HEK293 (cell line): ENCODE results near the gene SH3RF1.

Experiments used
- HOXC10 ChIP-seq: sonication (generic); formaldehyde crosslinking; IDR thresholded peaks from 2 replicates; pipeline ENCODE4 v1.8.1; 2023; ENCODE audit warnings: mild to moderate bottlenecking, missing genetic modification reagents
- KLF16 ChIP-seq: fragments of 450-650 bp; formaldehyde crosslinking; IDR thresholded peaks from 2 replicates; pipeline ENCODE4 v1.5.1; 2017; ENCODE audit warnings: missing biosample characterization, missing genetic modification characterization
- KLF9 ChIP-seq: fragments of 450-650 bp; formaldehyde crosslinking; IDR thresholded peaks from 2 replicates; pipeline ENCODE4 v1.5.1; 2016; ENCODE audit warnings: missing biosample characterization, missing genetic modification characterization, low read depth
- MYNN ChIP-seq: fragments of 450-650 bp; formaldehyde crosslinking; IDR thresholded peaks from 2 replicates; pipeline ENCODE4 v1.5.1; 2016; ENCODE audit warnings: missing biosample characterization, missing genetic modification characterization, borderline replicate concordance
- RBAK ChIP-seq: fragments of 450-650 bp; formaldehyde crosslinking; IDR thresholded peaks from 2 replicates; pipeline ENCODE4 v1.5.1; 2016; ENCODE audit warnings: missing biosample characterization, missing genetic modification characterization
- ZBTB17 ChIP-seq: fragments of 450-650 bp; formaldehyde crosslinking; IDR thresholded peaks from 2 replicates; pipeline ENCODE4 v1.5.1; 2016; ENCODE audit warnings: missing biosample characterization, missing genetic modification characterization
- ZBTB7A ChIP-seq: fragments of 450-650 bp; formaldehyde crosslinking; IDR thresholded peaks from 2 replicates; pipeline ENCODE4 v1.5.1; 2016; ENCODE audit warnings: low read depth, missing biosample characterization, missing genetic modification characterization
- ZBTB8A ChIP-seq: fragments of 450-650 bp; formaldehyde crosslinking; IDR thresholded peaks from 2 replicates; pipeline ENCODE4 v1.5.1; 2016; ENCODE audit warnings: missing biosample characterization, missing genetic modification characterization
- ZNF138 ChIP-seq: fragments of 450-650 bp; formaldehyde crosslinking; IDR thresholded peaks from 2 replicates; pipeline ENCODE4 v1.5.1; 2016; ENCODE audit warnings: missing biosample characterization, missing genetic modification characterization, borderline replicate concordance
- ZNF169 ChIP-seq: fragments of 450-650 bp; formaldehyde crosslinking; IDR thresholded peaks from 2 replicates; pipeline ENCODE4 v1.5.1; 2016; ENCODE audit warnings: missing biosample characterization, missing genetic modification characterization
- ZNF223 ChIP-seq: fragments of 450-650 bp; formaldehyde crosslinking; IDR thresholded peaks from 2 replicates; pipeline ENCODE4 v1.5.1; 2016; ENCODE audit warnings: missing biosample characterization, missing genetic modification characterization
- ZNF302 ChIP-seq: fragments of 450-650 bp; formaldehyde crosslinking; IDR thresholded peaks from 2 replicates; pipeline ENCODE4 v1.5.1; 2016; ENCODE audit warnings: missing biosample characterization, missing genetic modification characterization, low read depth
- ZNF426 ChIP-seq: fragments of 450-650 bp; formaldehyde crosslinking; IDR thresholded peaks from 2 replicates; pipeline ENCODE4 v1.5.1; 2017; ENCODE audit warnings: missing biosample characterization, missing genetic modification characterization, mild to moderate bottlenecking, inconsistent platforms, moderate library complexity
- ZNF48 ChIP-seq: fragments of 450-650 bp; formaldehyde crosslinking; IDR thresholded peaks from 2 replicates; pipeline ENCODE4 v1.5.1; 2016; ENCODE audit warnings: missing biosample characterization, missing genetic modification characterization
- ZNF501 ChIP-seq: fragments of 450-650 bp; formaldehyde crosslinking; IDR thresholded peaks from 2 replicates; pipeline ENCODE4 v1.5.1; 2016; ENCODE audit warnings: missing biosample characterization, missing genetic modification characterization
- ZNF555 ChIP-seq: fragments of 450-650 bp; formaldehyde crosslinking; conservative IDR thresholded peaks from 2 replicates; pipeline ENCODE4 v1.5.1; 2017; ENCODE audit warnings: missing biosample characterization, mild to moderate bottlenecking, missing genetic modification characterization, inconsistent platforms
- ZNF670 ChIP-seq: fragments of 450-650 bp; formaldehyde crosslinking; IDR thresholded peaks from 2 replicates; pipeline ENCODE4 v1.5.1; 2016; ENCODE audit warnings: missing biosample characterization, missing genetic modification characterization, low read depth
- TF ChIP-seq, protein P1 (sequence below): fragments of 450-650 bp; formaldehyde crosslinking; IDR thresholded peaks from 2 replicates; pipeline ENCODE4 v1.5.1; 2017; ENCODE audit warnings: missing biosample characterization, missing genetic modification characterization
- TF ChIP-seq, protein P2 (sequence below): fragments of 450-650 bp; formaldehyde crosslinking; IDR thresholded peaks from 2 replicates; pipeline ENCODE4 v1.5.1; 2016; ENCODE audit warnings: missing biosample characterization, missing genetic modification characterization, low read depth
- TF ChIP-seq, protein P3 (sequence below): fragments of 450-650 bp; formaldehyde crosslinking; IDR thresholded peaks from 2 replicates; pipeline ENCODE4 v1.5.1; 2016; ENCODE audit warnings: missing biosample characterization, missing genetic modification characterization
- TF ChIP-seq, protein P4 (sequence below): fragments of 450-650 bp; formaldehyde crosslinking; IDR thresholded peaks from 2 replicates; pipeline ENCODE4 v1.5.1; 2016; ENCODE audit warnings: missing biosample characterization, missing genetic modification characterization
- TF ChIP-seq, protein P5 (sequence below): fragments of 450-650 bp; formaldehyde crosslinking; IDR thresholded peaks from 2 replicates; pipeline ENCODE4 v1.5.1; 2016; ENCODE audit warnings: missing biosample characterization, missing genetic modification characterization
- TF ChIP-seq, protein P6 (sequence below): fragments of 450-650 bp; formaldehyde crosslinking; IDR thresholded peaks from 2 replicates; pipeline ENCODE4 v1.5.1; 2016; ENCODE audit warnings: missing biosample characterization, missing genetic modification characterization

SH3RF1 gene

DNA sequence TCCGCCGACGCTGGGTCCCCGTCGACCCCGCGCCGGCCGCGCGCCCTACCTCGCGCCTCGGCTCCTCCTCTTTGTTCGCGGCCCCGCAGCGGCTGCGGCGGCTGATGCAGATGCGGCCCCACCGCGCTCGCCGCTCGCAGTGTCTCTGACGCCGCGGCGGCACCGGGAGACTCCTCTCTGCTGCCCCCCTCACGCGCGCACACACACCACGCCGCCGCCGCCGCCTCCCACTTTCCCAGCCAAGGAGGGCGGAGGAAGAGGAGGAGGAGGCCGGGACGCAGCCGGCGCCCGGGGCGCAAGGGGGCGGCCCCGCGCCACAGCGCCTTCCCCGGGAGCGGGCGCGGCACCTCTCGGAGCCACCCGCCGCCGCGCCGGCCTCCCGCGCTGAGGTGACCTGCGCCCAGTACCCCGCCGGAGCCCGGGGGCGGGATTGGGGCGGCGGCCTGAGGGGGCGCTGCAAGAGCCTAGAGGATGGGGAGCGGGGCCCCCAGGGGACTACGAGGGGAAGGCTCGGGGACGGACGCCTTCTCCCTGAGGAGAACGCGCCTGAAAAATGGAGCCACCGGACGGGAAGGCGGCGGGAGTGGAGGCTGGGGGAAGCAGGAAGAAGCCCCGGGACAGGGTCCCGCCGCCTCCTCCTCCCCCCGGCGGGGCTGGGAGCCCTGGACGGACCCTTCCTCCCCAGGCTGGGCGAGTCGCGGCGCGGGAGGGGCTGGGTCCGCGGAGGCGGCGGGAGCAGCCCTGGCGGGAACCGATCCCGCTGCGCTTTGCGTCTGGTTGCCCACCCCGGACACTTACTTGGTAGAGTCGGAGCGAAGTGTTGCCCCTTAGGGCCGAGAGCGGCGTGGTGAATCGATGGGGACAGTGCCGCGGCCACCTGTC, at the start of gene SH3RF1 (continued):
- TF ChIP-seq, protein P1, sequence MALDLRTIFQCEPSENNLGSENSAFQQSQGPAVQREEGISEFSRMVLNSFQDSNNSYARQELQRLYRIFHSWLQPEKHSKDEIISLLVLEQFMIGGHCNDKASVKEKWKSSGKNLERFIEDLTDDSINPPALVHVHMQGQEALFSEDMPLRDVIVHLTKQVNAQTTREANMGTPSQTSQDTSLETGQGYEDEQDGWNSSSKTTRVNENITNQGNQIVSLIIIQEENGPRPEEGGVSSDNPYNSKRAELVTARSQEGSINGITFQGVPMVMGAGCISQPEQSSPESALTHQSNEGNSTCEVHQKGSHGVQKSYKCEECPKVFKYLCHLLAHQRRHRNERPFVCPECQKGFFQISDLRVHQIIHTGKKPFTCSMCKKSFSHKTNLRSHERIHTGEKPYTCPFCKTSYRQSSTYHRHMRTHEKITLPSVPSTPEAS (tag by site-specific recombination) = no peak
- TF ChIP-seq, protein P2, sequence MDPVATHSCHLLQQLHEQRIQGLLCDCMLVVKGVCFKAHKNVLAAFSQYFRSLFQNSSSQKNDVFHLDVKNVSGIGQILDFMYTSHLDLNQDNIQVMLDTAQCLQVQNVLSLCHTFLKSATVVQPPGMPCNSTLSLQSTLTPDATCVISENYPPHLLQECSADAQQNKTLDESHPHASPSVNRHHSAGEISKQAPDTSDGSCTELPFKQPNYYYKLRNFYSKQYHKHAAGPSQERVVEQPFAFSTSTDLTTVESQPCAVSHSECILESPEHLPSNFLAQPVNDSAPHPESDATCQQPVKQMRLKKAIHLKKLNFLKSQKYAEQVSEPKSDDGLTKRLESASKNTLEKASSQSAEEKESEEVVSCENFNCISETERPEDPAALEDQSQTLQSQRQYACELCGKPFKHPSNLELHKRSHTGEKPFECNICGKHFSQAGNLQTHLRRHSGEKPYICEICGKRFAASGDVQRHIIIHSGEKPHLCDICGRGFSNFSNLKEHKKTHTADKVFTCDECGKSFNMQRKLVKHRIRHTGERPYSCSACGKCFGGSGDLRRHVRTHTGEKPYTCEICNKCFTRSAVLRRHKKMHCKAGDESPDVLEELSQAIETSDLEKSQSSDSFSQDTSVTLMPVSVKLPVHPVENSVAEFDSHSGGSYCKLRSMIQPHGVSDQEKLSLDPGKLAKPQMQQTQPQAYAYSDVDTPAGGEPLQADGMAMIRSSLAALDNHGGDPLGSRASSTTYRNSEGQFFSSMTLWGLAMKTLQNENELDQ (tag by site-specific recombination) = no peak
- TF ChIP-seq, protein P3, sequence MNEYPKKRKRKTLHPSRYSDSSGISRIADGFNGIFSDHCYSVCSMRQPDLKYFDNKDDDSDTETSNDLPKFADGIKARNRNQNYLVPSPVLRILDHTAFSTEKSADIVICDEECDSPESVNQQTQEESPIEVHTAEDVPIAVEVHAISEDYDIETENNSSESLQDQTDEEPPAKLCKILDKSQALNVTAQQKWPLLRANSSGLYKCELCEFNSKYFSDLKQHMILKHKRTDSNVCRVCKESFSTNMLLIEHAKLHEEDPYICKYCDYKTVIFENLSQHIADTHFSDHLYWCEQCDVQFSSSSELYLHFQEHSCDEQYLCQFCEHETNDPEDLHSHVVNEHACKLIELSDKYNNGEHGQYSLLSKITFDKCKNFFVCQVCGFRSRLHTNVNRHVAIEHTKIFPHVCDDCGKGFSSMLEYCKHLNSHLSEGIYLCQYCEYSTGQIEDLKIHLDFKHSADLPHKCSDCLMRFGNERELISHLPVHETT (tag by site-specific recombination) = no peak
- TF ChIP-seq, protein P4, sequence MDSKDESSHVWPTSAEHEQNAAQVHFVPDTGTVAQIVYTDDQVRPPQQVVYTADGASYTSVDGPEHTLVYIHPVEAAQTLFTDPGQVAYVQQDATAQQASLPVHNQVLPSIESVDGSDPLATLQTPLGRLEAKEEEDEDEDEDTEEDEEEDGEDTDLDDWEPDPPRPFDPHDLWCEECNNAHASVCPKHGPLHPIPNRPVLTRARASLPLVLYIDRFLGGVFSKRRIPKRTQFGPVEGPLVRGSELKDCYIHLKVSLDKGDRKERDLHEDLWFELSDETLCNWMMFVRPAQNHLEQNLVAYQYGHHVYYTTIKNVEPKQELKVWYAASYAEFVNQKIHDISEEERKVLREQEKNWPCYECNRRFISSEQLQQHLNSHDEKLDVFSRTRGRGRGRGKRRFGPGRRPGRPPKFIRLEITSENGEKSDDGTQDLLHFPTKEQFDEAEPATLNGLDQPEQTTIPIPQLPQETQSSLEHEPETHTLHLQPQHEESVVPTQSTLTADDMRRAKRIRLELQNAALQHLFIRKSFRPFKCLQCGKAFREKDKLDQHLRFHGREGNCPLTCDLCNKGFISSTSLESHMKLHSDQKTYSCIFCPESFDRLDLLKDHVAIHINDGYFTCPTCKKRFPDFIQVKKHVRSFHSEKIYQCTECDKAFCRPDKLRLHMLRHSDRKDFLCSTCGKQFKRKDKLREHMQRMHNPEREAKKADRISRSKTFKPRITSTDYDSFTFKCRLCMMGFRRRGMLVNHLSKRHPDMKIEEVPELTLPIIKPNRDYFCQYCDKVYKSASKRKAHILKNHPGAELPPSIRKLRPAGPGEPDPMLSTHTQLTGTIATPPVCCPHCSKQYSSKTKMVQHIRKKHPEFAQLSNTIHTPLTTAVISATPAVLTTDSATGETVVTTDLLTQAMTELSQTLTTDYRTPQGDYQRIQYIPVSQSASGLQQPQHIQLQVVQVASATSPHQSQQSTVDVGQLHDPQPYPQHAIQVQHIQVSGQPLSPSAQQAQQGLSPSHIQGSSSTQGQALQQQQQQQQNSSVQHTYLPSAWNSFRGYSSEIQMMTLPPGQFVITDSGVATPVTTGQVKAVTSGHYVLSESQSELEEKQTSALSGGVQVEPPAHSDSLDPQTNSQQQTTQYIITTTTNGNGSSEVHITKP = peak; percentile 98
- TF ChIP-seq ZNF426 (tag by site-specific recombination) = no peak
- TF ChIP-seq MYNN (tag by site-specific recombination) = no peak
- TF ChIP-seq, protein P5, sequence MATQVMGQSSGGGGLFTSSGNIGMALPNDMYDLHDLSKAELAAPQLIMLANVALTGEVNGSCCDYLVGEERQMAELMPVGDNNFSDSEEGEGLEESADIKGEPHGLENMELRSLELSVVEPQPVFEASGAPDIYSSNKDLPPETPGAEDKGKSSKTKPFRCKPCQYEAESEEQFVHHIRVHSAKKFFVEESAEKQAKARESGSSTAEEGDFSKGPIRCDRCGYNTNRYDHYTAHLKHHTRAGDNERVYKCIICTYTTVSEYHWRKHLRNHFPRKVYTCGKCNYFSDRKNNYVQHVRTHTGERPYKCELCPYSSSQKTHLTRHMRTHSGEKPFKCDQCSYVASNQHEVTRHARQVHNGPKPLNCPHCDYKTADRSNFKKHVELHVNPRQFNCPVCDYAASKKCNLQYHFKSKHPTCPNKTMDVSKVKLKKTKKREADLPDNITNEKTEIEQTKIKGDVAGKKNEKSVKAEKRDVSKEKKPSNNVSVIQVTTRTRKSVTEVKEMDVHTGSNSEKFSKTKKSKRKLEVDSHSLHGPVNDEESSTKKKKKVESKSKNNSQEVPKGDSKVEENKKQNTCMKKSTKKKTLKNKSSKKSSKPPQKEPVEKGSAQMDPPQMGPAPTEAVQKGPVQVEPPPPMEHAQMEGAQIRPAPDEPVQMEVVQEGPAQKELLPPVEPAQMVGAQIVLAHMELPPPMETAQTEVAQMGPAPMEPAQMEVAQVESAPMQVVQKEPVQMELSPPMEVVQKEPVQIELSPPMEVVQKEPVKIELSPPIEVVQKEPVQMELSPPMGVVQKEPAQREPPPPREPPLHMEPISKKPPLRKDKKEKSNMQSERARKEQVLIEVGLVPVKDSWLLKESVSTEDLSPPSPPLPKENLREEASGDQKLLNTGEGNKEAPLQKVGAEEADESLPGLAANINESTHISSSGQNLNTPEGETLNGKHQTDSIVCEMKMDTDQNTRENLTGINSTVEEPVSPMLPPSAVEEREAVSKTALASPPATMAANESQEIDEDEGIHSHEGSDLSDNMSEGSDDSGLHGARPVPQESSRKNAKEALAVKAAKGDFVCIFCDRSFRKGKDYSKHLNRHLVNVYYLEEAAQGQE = no peak
- TF ChIP-seq ZNF138 = no peak
- TF ChIP-seq ZBTB17 = no peak
- TF ChIP-seq ZNF48 (tag by site-specific recombination) = no peak
- TF ChIP-seq KLF9 (tag by site-specific recombination) = 0 out of 2 replicates have a peak, but pooled peaks have one; percentile 41
- TF ChIP-seq ZNF223 (tag by site-specific recombination) = no peak
- TF ChIP-seq ZNF169 = no peak
- no peak for TF ChIP-seq RBAK (tag by site-specific recombination)
- no peak for TF ChIP-seq ZBTB7A (tag by site-specific recombination)
- TF ChIP-seq ZNF302 (tag by site-specific recombination) = no peak
- TF ChIP-seq KLF16 = no peak
- 0 out of 2 replicates have a peak, but pooled peaks have one; percentile 38 for TF ChIP-seq ZNF501 (tag by site-specific recombination)
- no peak for TF ChIP-seq ZNF555 (tag by site-specific recombination)
- no peak for TF ChIP-seq ZNF670 (tag by site-specific recombination)
- TF ChIP-seq ZBTB8A (tag by site-specific recombination) = peak; percentile 92
- TF ChIP-seq, protein P6, sequence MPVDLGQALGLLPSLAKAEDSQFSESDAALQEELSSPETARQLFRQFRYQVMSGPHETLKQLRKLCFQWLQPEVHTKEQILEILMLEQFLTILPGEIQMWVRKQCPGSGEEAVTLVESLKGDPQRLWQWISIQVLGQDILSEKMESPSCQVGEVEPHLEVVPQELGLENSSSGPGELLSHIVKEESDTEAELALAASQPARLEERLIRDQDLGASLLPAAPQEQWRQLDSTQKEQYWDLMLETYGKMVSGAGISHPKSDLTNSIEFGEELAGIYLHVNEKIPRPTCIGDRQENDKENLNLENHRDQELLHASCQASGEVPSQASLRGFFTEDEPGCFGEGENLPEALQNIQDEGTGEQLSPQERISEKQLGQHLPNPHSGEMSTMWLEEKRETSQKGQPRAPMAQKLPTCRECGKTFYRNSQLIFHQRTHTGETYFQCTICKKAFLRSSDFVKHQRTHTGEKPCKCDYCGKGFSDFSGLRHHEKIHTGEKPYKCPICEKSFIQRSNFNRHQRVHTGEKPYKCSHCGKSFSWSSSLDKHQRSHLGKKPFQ (tag by site-specific recombination) = no peak
- TF ChIP-seq HOXC10 = no peak
